Calu3 (cell line): Measurements from ENCODE around the gene STRA8. TPM values are rescaled to one million over a fixed set of nuclear protein-coding genes. Genes with fewer than 3 reads are reported as not detected.

Source experiments
- BruUV-seq: library from RNA; stranded (reverse); fragments of 400-500 nt; replicated peaks from 2 replicates; lab custom pipeline; 2021; lab: Mats Ljungman, UMichigan
- CTCF ChIA-PET: fragments of 300-600 bp; sonication (Branson Sonifier 250); formaldehyde crosslinking; loops from one replicate; lab custom pipeline; 2022; ENCODE audit warnings: antibody characterized with exemption; lab: Charles Lee
- DNase-seq: peaks from one replicate; pipeline ENCODE4 v3.0.0; 2022
- H3K27ac Mint-ChIP-seq: one replicate; pipeline ENCODE4 v1.8.0; 2022; ENCODE audit warnings: mixed read lengths; ENCODE audit not compliant: unreplicated experiment
- H3K27me3 Mint-ChIP-seq: one replicate; pipeline ENCODE4 v1.8.0; 2022; ENCODE audit warnings: mixed read lengths; ENCODE audit not compliant: unreplicated experiment
- H3K36me3 Mint-ChIP-seq: one replicate; pipeline ENCODE4 v1.8.0; 2022; ENCODE audit warnings: mild to moderate bottlenecking, moderate library complexity, mixed read lengths; ENCODE audit not compliant: insufficient read depth, unreplicated experiment
- H3K4me1 Mint-ChIP-seq: one replicate; pipeline ENCODE4 v1.8.0; 2022; ENCODE audit warnings: mild to moderate bottlenecking, low read depth, mixed read lengths; ENCODE audit not compliant: unreplicated experiment
- H3K4me3 Mint-ChIP-seq: one replicate; pipeline ENCODE4 v1.8.0; 2022; ENCODE audit warnings: mild to moderate bottlenecking, low read depth, moderate library complexity, mixed read lengths; ENCODE audit not compliant: unreplicated experiment
- H3K9me3 Mint-ChIP-seq: one replicate; pipeline ENCODE4 v1.8.0; 2022; ENCODE audit warnings: low read depth, mixed read lengths; ENCODE audit not compliant: unreplicated experiment
- CTCF ChIP-seq: fragments of 200-600 bp; IDR thresholded peaks from one replicate; pipeline ENCODE4 v1.8.0; 2022; ENCODE audit warnings: antibody characterized with exemption; ENCODE audit not compliant: unreplicated experiment
- intact Hi-C: fragments of 100-400 bp; cut with micrococcal nuclease; formaldehyde crosslinking; loops from one replicate; pipeline ENCODE4 v1.10.0; 2022; ENCODE audit not compliant: unreplicated experiment
- total RNA-seq: library from RNA; stranded (reverse); gene quantifications from 2 replicates; pipeline ENCODE4 v1.2.3, GENCODE V29; 2022

The STRA8 gene
- total RNA-seq, 1 experiment from 2014 or later: not detected

- H3K9me3 Mint-ChIP-seq: no peaks in the 10 kb centered on the region
- H3K27me3 Mint-ChIP-seq: no peaks in the 10 kb centered on the region
- no peaks in the 10 kb centered on the region for H3K4me1 Mint-ChIP-seq
- no peak overlapping the region for H3K27ac Mint-ChIP-seq
- H3K36me3 Mint-ChIP-seq: peaks cover 29% of the 10 kb centered on the region
- no peak for TF ChIP-seq CTCF
- no peak overlapping the region for H3K4me3 Mint-ChIP-seq
- BruUV-seq: no TSS peak
- intact Hi-C loops: no loop called here
- no peak for DNase-seq
- CTCF ChIA-PET: no interaction called here
Observed at GRCh38 chr7:135190703-135191102, 42.9 kb upstream of the STRA8 start.

GRCh38 chr7:135192914-135193536 is 40.6 kb upstream of the STRA8 start:
- no peaks in the 10 kb centered on the region for H3K27me3 Mint-ChIP-seq
- H3K36me3 Mint-ChIP-seq: peaks cover 28% of the 10 kb centered on the region
- H3K4me3 Mint-ChIP-seq: no peak overlapping the region
- CTCF ChIA-PET: no interaction called here
- DNase-seq: no peak
- no peak for TF ChIP-seq CTCF
- intact Hi-C loops: no loop called here
- no peaks in the 10 kb centered on the region for H3K9me3 Mint-ChIP-seq
- BruUV-seq: no TSS peak
- H3K27ac Mint-ChIP-seq: no peak overlapping the region
- no peaks in the 10 kb centered on the region for H3K4me1 Mint-ChIP-seq

- Mint-ChIP-seq H3K4me1 (no peaks in the 10 kb centered on the region), H3K9me3 (no peaks in the 10 kb centered on the region), H3K4me3 (no peak overlapping the region), H3K36me3 (peaks cover 23% of the 10 kb centered on the region), H3K27ac (no peak overlapping the region), H3K27me3 (no peaks in the 10 kb centered on the region)
- no peak for DNase-seq
- intact Hi-C loops: no loop called here
- no TSS peak for BruUV-seq
- TF ChIP-seq CTCF: no peak
- CTCF ChIA-PET: no interaction called here
Observed at GRCh38 chr7:135193615-135194081, 40.0 kb upstream of the STRA8 start.

GRCh38 chr7:135194494-135195095 is 39.0 kb upstream of the STRA8 start:
- Mint-ChIP-seq H3K27me3 (no peaks in the 10 kb centered on the region), H3K4me1 (no peaks in the 10 kb centered on the region), H3K9me3 (no peaks in the 10 kb centered on the region), H3K4me3 (no peak overlapping the region), H3K36me3 (peaks cover 23% of the 10 kb centered on the region), H3K27ac (no peak overlapping the region)
- no peak for DNase-seq
- intact Hi-C loops: no loop called here
- BruUV-seq: no TSS peak
- no peak for TF ChIP-seq CTCF
- CTCF ChIA-PET: no interaction called here
